IPS-NIHi7 (cell line): ENCODE data around the gene SULT1C3.
"Not testable (repeated sequence)": the region's sequence is repeated elsewhere in the genome, so short reads cannot be mapped to it uniquely, and the experiment has no call there.

Source experiments
- DNase-seq: peaks from one replicate; pipeline ENCODE4 v3.0.0; 2012; ENCODE audit warnings: mixed read lengths; ENCODE audit errors: extremely low spot score

The SULT1C3 gene

GRCh38 chr2:108244667-108245414 lies 5.1 kb downstream of the SULT1C3 start:
- no peak for DNase-seq

- no peak for DNase-seq
These were observed 13.3 kb downstream of the SULT1C3 start for GRCh38 chr2:108253106-108253505.

GRCh38 chr2:108257757-108258331 lies 18.1 kb downstream of the SULT1C3 start:
- no peak for DNase-seq

GRCh38 chr2:108260773-108261172 lies 21.0 kb downstream of the SULT1C3 start:
- DNase-seq, result no peak

GRCh38 chr2:108262036-108262435 lies 22.3 kb downstream of the SULT1C3 start:
- DNase-seq, result no peak

- DNase-seq, result no peak
These were observed 23.6 kb downstream of the SULT1C3 start for GRCh38 chr2:108263401-108263800.

- DNase-seq, result no peak
These were observed 26.4 kb downstream of the SULT1C3 start for GRCh38 chr2:108266218-108266617.

GRCh38 chr2:108267101-108267500 lies 27.3 kb downstream of the SULT1C3 start:
- DNase-seq, result no peak

- DNase-seq, result no peak
These were observed 28.2 kb downstream of the SULT1C3 start for GRCh38 chr2:108268001-108268400.

- DNase-seq, result no peak
These were observed 30.6 kb downstream of the SULT1C3 start for GRCh38 chr2:108270346-108270745.

GRCh38 chr2:108270768-108271506 lies 31.2 kb downstream of the SULT1C3 start:
- no peak for DNase-seq

GRCh38 chr2:108271691-108272253 lies 32.0 kb downstream of the SULT1C3 start:
- DNase-seq, result no peak

GRCh38 chr2:108278631-108279030 lies 38.9 kb downstream of the SULT1C3 start:
- DNase-seq, result no peak

GRCh38 chr2:108279468-108279867 lies 39.7 kb downstream of the SULT1C3 start:
- no peak for DNase-seq

GRCh38 chr2:108280466-108280865 lies 40.7 kb downstream of the SULT1C3 start:
- no peak for DNase-seq

GRCh38 chr2:108284566-108284965 lies 44.8 kb downstream of the SULT1C3 start:
- not testable (repeated sequence) for DNase-seq

GRCh38 chr2:108285616-108286015 lies 45.8 kb downstream of the SULT1C3 start:
- no peak for DNase-seq

GRCh38 chr2:108287169-108287568 lies 47.4 kb downstream of the SULT1C3 start:
- no peak for DNase-seq

- DNase-seq, result peak; percentile 68
These were observed 48.9 kb downstream of the SULT1C3 start, which contains the start of gene SULT1C2 for GRCh38 chr2:108288534-108289106. Gene SULT1C2, plus strand, starts transcription at chr2:108288895. Its CDS starts 4,773 bp downstream, at chr2:108293668.

GRCh38 chr2:108293850-108294249 lies 54.1 kb downstream of the SULT1C3 start:
- no peak for DNase-seq

GRCh38 chr2:108297436-108298141 lies 57.8 kb downstream of the SULT1C3 start:
- DNase-seq, result no peak
